Keratinocyte (primary cell): ENCODE data around the gene MATK. TPM values are rescaled to one million over a fixed set of nuclear protein-coding genes. Genes with fewer than 3 reads are reported as not detected.

Source experiments
- DNase-seq: peaks from one replicate; pipeline ENCODE4 v3.0.0-alpha.2; 2011; ENCODE audit warnings: low read depth, missing footprints, low spot score
- FAIRE-seq: peaks from 2 replicates; lab custom pipeline; 2011; peaks lifted over from hg19 to GRCh38; lab: Jason Lieb, UNC
- H2AFZ ChIP-seq: 2 replicates; pipeline ENCODE4 v1.6.0; 2012; ENCODE audit warnings: low read length, control low read depth, inconsistent platforms; ENCODE audit not compliant: control insufficient read depth
- H3K27ac ChIP-seq: 2 replicates; pipeline ENCODE4 v1.5.1; 2011; ENCODE audit warnings: low read length; ENCODE audit not compliant: control insufficient read depth, insufficient read depth
- H3K27me3 ChIP-seq: 3 replicates; pipeline ENCODE4 v1.6.0; 2011; ENCODE audit warnings: low read length; ENCODE audit not compliant: control insufficient read depth, insufficient read depth; ENCODE audit errors: extremely low read depth
- H3K36me3 ChIP-seq, 2 experiments: 2 replicates in 1 of 2; 3 replicates in 1 of 2; pipeline ENCODE4 v1.5.1; 2011; ENCODE audit warnings: low read length in 2 of 2, mild to moderate bottlenecking in 1 of 2; ENCODE audit not compliant: control insufficient read depth in 2 of 2, insufficient read depth in 2 of 2; ENCODE audit errors: extremely low read depth in 1 of 2
- H3K4me1 ChIP-seq: 3 replicates; pipeline ENCODE4 v1.5.1; 2011; ENCODE audit warnings: low read length; ENCODE audit not compliant: control insufficient read depth, insufficient read depth; ENCODE audit errors: extremely low read depth
- H3K4me2 ChIP-seq: 3 replicates; pipeline ENCODE4 v1.6.0; 2011; ENCODE audit warnings: low read depth, low read length; ENCODE audit not compliant: control insufficient read depth, insufficient read depth; ENCODE audit errors: extremely low read depth
- H3K4me3 ChIP-seq, 3 experiments: fragments of 200-600 bp in 1 of 3; sonication (generic) in 1 of 3; 2 replicates in 2 of 3; 3 replicates in 1 of 3; pipeline ENCODE4 v1.5.1; 2011 to 2016; ENCODE audit warnings: low read length in 3 of 3, mild to moderate bottlenecking in 3 of 3, control low read depth in 2 of 3, inconsistent platforms in 1 of 3, low read depth in 1 of 3, mixed read lengths in 1 of 3, mixed run types in 1 of 3, moderate library complexity in 1 of 3; ENCODE audit not compliant: control insufficient read depth in 2 of 3, insufficient read depth in 2 of 3; ENCODE audit errors: extremely low read depth in 1 of 3
- H3K79me2 ChIP-seq: 2 replicates; pipeline ENCODE4 v1.6.0; 2012; ENCODE audit warnings: low read length; ENCODE audit not compliant: control insufficient read depth, insufficient read depth
- H3K9ac ChIP-seq: 3 replicates; pipeline ENCODE4 v1.6.0; 2011; ENCODE audit warnings: low read length; ENCODE audit not compliant: control insufficient read depth, insufficient read depth; ENCODE audit errors: extremely low read depth
- H3K9me1 ChIP-seq: 3 replicates; pipeline ENCODE4 v1.6.0; 2011; ENCODE audit warnings: low read length; ENCODE audit not compliant: control insufficient read depth, insufficient read depth; ENCODE audit errors: extremely low read depth
- H3K9me3 ChIP-seq: 2 replicates; pipeline ENCODE4 v1.5.1; 2012; ENCODE audit warnings: low read depth, low read length; ENCODE audit not compliant: control insufficient read depth
- H4K20me1 ChIP-seq: 3 replicates; pipeline ENCODE4 v1.6.0; 2011; ENCODE audit warnings: low read length; ENCODE audit not compliant: control insufficient read depth, insufficient read depth; ENCODE audit errors: extremely low read depth
- CTCF ChIP-seq, 3 experiments: IDR thresholded peaks in 1 of 3; conservative IDR thresholded peaks in 1 of 3; optimal IDR thresholded peaks in 1 of 3; 2 replicates in 2 of 3; 3 replicates in 1 of 3; pipeline versions ENCODE3 to v1.5.1; 2011; ENCODE audit warnings: low read length in 3 of 3, mild to moderate bottlenecking in 3 of 3, moderate library complexity in 2 of 3, control low read depth in 1 of 3, inconsistent platforms in 1 of 3; ENCODE audit not compliant: insufficient read depth in 2 of 3; ENCODE audit errors: extremely low read depth in 1 of 3
- EZH2 ChIP-seq: IDR thresholded peaks from one replicate; pipeline ENCODE4 v1.6.1; 2012; ENCODE audit warnings: inconsistent platforms, mild to moderate bottlenecking, low read length, moderate library complexity
- dilution Hi-C: fragments of 300-500 bp; cut with MboI; formaldehyde crosslinking; loops from one replicate; pipeline ENCODE4 v1.7.0; 2020; ENCODE audit warnings: low sequenced_read_pairs; ENCODE audit not compliant: extremely low pct_ligation_motif_present
- polyA plus RNA-seq, 5 experiments: library from polyadenylated mRNA; depleted of rRNA in 3 of 5; stranded (reverse) in 3 of 5; stranded (forward) in 1 of 5; unstranded in 1 of 5; fragments of >200 nt; gene quantifications; 1 replicate in 1 of 5; 2 replicates in 3 of 5; 3 replicates in 1 of 5; pipeline versions ENCODE4 v1.2.1 to v1.2.3, GENCODE V29; 2011 to 2012; ENCODE audit warnings: missing spikeins in 2 of 5, low read depth in 1 of 5, low replicate concordance in 1 of 5
- small RNA-seq, 3 experiments: library from RNA; depleted of rRNA; stranded (forward); fragments of <200 nt; gene quantifications; one replicate each; pipeline ENCODE3, GENCODE V24; 2012; ENCODE audit warnings: low read depth in 3 of 3, low replicate concordance in 1 of 3; ENCODE audit not compliant: insufficient read length in 3 of 3

Gene MATK
- polyA plus RNA-seq, 1 donor (not counting 4 experiments of a cell fraction or from before 2014, with no cell fraction given) = 0.16 TPM

GRCh38 chr19:3730457-3730958 is 55.7 kb downstream of the MATK start:
- H3K4me1 ChIP-seq = no peaks in the 10 kb centered on the region
- H3K4me2 ChIP-seq = no peak overlapping the region
- DNase-seq (no peak), FAIRE-seq (no peak)
- H3K9me3 ChIP-seq = no peaks in the 10 kb centered on the region
- no peaks in the 10 kb centered on the region for H3K9me1 ChIP-seq
- no peak overlapping the region for H3K9ac ChIP-seq
- H4K20me1 ChIP-seq = no peaks in the 10 kb centered on the region
- H3K36me3 ChIP-seq = no peaks in the 10 kb centered on the region
- no peak overlapping the region for H3K27ac ChIP-seq
- H3K79me2 ChIP-seq = no peaks in the 10 kb centered on the region
- H3K27me3 ChIP-seq = peaks cover 8% of the 10 kb centered on the region
- TF ChIP-seq CTCF (optimal IDR thresholded peaks at IDR 0.05 in 1 of 3, IDR thresholded peaks at IDR 0.05 in 1 of 3, conservative IDR thresholded peaks at IDR 0.05 in 1 of 3; ENCODE audit: extremely low read depth in 1 of 3, insufficient read depth in 2 of 3, low read length in 3 of 3) = no peak
- TF ChIP-seq EZH2 = no peak
- H3K4me3 ChIP-seq = no peak overlapping the region
- dilution Hi-C loops = no loop called here
- H2AFZ ChIP-seq = no peak overlapping the region

Small RNAs within 50 kb of the gene (small RNA-seq; reads per million reads assigned to genes)
- 0 reads per million in 3 experiments for gene AC005777.1

Other genes with a start within 250 kb of the MATK start
- gene TEKTIP1, start 247.2 kb downstream of the MATK start, polyA plus RNA-seq = not detected in 3 replicates
- 30.0 to 44.7 TPM (median 34.8 TPM) in 3 replicates for gene MFSD12, start 228.8 kb downstream of the MATK start, polyA plus RNA-seq
- 27.9 to 38.3 TPM (median 27.9 TPM) in 3 replicates for gene HMG20B, start 213.4 kb downstream of the MATK start, polyA plus RNA-seq
- gene GIPC3, start 200.9 kb downstream of the MATK start, polyA plus RNA-seq = not detected in 3 replicates
- gene TBXA2R, start 179.5 kb downstream of the MATK start, polyA plus RNA-seq = not detected in 3 replicates
- gene CACTIN, start 159.6 kb downstream of the MATK start, polyA plus RNA-seq = 10.8 to 15.0 TPM (median 11.1 TPM) in 3 replicates
- 3.6 to 8.2 TPM (median 3.8 TPM) in 3 replicates for gene PIP5K1C, start 85.9 kb downstream of the MATK start, polyA plus RNA-seq
- gene TJP3, start 78.0 kb downstream of the MATK start, polyA plus RNA-seq = 0.02 to 0.08 TPM in 2 of 3 replicates, not detected in the other
- 5.6 to 14.0 TPM (median 6.7 TPM) in 3 replicates for gene APBA3, start 24.7 kb downstream of the MATK start, polyA plus RNA-seq
- 27.0 to 35.6 TPM (median 30.0 TPM) in 3 replicates for gene MRPL54, start 23.7 kb downstream of the MATK start, polyA plus RNA-seq
- gene RAX2, start 14.2 kb downstream of the MATK start, polyA plus RNA-seq = not detected in 3 replicates
- gene ZFR2, start 82.7 kb upstream of the MATK start, polyA plus RNA-seq = not detected in 3 replicates
- not detected in 3 replicates for gene ATCAY, start 94.3 kb upstream of the MATK start, polyA plus RNA-seq
- gene NMRK2, start 146.7 kb upstream of the MATK start, polyA plus RNA-seq = not detected in 3 replicates
- 57.3 to 94.7 TPM (median 60.8 TPM) in 3 replicates for gene DAPK3, start 184.7 kb upstream of the MATK start, polyA plus RNA-seq
- 884 to 1,193 TPM (median 1,022 TPM) in 3 replicates for gene EEF2, start 199.1 kb upstream of the MATK start, polyA plus RNA-seq
- gene PIAS4, start 221.4 kb upstream of the MATK start, polyA plus RNA-seq = 6.1 to 11.4 TPM (median 7.5 TPM) in 3 replicates